GM18867 (cell line): Measurements from ENCODE around the gene ZNF766.
"Not testable (repeated sequence)": the region's sequence is repeated elsewhere in the genome, so short reads cannot be mapped to it uniquely, and the experiment has no call there.

ENCODE experiments used
- ATAC-seq: cut with Tn5 transposase; IDR thresholded peaks from one replicate; pipeline ENCODE4 v1.9.1; 2021; ENCODE audit warnings: mild to moderate bottlenecking, moderate library complexity; ENCODE audit not compliant: unreplicated experiment

The ZNF766 gene

GRCh38 chr19:52274191-52274590, 4.8 kb downstream of the ZNF766 start:
- no peak for ATAC-seq

DNA sequence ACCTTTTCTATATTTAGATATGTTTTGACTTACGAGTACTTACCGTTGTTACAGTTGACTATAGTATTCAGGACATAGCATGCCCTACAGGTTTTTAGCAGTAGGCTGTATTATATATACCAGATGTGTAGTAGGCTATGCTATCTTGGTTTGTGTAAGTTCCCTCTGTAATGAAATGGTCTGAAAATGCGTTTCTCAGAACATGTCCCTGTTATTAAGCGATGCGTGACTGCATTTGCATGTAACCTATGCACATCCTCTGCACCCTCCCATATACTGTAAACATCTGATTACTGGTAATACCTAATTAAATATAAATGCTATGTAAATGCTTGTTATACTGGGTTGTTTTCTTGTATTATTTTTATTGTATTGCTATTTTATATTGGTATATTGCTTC, 6.6 kb downstream of the ZNF766 start:
- ATAC-seq, result no peak

DNA sequence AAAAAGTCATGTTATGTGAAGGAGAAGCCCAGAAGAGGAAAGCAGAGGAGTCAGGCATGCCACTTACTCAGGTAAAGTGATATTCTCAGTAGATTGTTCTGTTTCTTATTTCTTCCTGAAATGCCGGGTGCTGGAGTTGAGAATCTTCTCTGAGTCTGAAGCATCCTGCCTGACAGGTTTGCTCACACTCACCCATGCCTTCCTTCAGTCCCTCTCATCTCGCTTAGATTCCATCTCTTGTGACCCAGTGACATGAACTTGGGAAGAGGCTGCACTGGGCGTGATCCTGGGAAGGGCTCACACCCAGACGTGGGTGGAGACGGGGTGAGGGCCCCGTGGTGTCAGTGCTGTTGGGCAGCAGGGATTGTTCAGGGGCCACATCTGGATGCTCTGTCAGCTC, 8.1 kb downstream of the ZNF766 start:
- ATAC-seq, result no peak

- no peak for ATAC-seq
Measured at GRCh38 chr19:52286256-52286655, 16.9 kb downstream of the ZNF766 start.

GRCh38 chr19:52291781-52292180, 22.4 kb downstream of the ZNF766 start:
- ATAC-seq, result no peak

DNA sequence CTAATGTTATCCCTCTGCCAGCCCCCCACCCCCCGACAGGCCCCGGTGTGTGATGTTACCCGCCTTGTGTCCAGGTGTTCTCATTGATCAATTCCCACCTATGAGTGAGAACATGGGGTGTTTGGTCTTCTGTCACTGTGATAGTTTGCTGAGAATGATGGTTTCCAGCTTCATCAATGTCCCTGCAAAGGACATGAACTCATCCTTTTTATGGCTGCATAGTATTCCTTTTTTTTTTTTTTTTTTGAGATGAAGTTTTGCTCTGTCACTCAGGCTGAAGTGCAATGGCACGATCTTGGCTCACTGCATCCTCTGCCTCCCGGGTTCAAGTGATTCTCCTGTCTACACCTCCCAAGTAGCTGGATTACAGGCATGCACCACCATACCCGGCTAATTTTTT, 23.6 kb downstream of the ZNF766 start:
- ATAC-seq, result not testable (repeated sequence)

DNA sequence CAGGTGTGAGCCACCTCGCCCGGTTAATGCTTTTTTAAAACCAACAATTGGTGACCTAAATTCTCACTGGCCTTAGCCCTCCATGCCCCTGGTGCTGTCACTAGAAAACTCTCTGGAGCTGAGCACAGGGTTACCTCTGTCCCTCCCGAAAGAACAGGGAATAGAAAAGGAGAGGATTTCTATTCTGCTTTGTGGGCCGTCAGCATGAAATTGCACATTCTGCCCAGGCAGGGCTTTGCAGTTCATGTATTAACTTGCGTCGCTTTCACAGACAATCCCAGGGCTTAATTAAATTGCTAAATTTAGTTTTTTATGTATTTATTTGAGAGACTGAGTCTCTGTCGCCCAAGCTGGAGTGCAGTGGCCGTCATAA, 27.0 kb downstream of the ZNF766 start:
- ATAC-seq, result peak; percentile 22

- peak; percentile 67 for ATAC-seq
Measured at GRCh38 chr19:52296773-52297600, 27.6 kb downstream of the ZNF766 start, which contains the start of gene ZNF480. TSS of gene ZNF480 (plus strand) at chr19:52297169. CDS start at chr19:52300413, 3,244 bp downstream.

DNA sequence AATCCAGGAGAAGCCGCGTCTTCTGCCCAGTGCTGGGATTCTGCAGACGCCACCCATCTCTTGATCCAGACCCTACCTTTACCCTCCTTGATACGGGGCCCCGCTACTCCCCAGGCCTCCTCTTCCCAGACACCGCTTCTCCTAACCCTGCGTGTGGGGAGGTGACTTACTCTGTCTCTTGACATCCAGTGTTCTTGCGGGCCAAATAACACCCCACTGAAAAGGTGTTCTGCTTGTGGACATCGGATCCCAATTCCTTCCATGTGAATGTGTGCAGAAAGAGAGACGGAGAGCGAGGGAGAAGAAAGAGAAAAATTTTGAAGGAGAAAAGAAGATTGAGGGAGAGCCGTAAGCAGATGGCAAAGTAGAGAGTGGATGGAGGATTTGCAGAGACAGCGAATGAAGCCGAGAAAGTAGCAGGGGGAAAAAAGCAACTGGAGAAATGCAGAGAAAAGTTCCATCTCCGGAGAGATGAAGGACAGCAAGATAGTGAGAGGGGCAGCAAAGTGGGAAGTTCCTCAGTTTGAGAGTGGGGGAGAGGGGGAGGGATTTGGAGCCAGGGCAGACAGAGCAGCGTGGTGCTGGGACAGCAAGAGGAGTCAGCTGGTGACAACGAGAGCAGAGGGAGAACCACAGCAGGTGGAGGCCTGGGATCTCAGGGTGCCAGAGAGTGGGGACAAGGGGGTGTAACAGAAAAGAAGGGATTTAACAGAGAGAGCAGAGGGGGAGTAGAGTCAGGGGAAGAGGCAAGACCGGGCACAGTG, 28.4 kb downstream of the ZNF766 start:
- no peak for ATAC-seq

DNA sequence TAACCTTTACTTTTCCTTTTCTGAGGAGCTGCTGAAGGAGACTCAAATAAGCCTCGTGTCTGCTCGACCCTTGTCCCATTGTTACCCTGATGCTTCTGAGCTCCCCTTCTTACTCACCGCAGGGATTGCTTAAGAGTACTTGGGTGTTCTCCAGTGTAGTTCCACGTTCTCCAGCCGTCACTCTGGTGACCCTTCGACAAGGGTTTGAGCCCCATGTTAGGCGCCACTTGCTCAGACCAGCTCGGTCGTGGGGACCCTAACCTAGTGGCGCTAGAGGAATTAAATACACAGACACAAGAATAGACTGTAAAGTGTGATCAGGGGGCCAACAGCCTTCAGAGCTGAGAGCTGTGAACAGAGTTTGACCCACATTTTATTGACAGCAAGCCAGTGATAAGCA, 37.9 kb downstream of the ZNF766 start:
- ATAC-seq, result no peak

- no peak for ATAC-seq
Measured at GRCh38 chr19:52322429-52322828, 53.0 kb downstream of the ZNF766 start.

DNA sequence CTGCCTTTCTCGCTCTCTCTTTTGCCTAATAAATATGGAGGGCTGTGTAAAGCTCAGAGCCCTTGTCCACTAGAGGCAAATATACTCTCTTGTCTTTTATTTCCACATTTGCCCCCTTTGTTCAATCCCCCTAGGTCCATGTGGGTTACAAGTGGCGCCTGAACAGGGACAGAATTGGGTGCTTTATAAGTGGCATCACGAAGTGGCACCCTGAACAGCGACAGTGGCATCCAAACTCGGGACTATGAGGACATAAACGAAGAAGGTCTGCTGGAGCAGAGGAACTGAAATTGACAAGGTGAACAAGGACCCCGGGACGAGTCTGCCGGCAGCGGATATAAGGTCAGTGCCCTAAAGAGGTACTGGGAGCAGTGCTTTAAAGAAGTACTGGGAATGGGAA, 62.4 kb downstream of the ZNF766 start:
- ATAC-seq, result no peak

DNA sequence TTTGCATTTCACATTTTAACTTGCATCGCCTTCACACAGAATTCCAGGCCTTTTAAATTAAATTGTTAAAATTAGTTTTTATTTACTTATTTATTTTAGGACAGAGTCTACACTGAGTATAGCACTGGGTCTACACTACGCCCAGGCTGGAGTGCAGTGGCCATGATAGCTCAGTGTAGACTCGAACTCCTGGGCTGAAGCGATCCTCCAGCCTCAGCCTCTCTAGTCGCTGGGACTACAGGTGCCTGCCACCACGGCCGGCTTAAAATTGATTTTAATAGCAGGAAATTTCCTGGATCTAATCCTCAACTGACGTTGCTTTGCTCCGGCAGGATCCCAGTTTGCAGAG, 66.4 kb downstream of the ZNF766 start:
- ATAC-seq, result no peak

DNA sequence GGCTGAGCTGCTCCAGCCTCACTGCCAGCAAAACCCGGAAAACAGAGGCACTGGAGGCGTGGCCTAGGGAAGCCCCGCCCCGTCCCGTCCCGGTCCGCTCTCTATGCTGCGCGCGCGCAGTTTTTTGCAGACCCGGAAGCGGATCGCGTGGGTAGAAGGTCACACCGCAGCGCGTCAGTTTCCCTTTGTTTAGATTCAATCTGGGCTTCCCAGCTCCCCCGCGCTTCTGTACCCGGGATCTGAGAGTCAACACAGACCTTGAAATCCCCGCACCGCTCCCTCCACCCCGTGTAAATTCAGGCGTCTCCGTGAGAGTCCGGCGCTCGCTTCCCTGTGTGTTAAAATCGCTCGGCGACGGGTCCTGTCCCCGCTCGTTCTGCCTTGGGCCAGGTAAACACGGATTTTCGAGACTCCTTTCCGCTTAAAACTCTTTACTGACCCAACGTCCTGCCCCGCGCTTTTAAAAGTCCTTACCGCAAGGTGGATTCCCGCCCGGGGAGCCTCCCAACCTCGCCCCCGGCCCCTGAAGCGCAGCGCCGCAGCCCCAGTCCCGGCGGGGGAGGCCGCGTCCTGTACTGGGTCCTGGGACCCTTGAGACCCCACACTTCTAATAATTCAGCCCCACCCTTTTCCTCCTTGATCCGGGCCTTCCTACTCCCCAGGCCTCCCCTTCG, 66.9 kb downstream of the ZNF766 start, which contains the start of gene ZNF610:
TSS of gene ZNF610 (plus strand) at position 127 of the 674 bp plus-strand sequence. CDS start 12,930 bp downstream, outside the sequence.
- ATAC-seq, result no peak

DNA sequence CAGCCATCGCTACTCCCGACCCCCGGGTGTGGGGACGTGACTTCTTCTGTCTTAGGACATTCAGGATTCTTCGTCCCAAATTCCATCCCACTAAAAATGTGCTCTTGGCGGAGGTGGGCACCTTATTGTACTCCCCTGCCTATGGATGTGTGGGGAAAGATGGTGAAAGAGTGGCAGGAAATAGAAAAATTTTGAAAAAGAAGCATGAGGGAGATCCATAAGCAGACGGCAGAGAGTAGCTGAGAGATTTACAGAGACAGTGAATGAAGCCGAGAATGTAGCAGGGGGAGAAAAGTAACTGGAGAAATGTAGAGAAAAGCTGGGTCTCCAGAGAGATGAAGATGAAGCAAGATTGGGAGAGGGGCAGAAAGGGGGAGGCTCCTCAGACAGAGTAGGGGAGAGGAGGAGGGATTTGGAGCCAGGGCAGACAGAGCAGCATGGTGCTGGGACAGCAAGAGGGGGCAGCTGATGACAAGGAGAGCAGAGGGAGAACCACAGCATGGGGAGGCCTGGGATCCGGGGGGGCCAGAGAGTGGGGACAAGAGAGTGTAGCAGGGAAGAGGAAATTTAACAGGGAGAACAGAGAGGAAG, 67.5 kb downstream of the ZNF766 start:
- ATAC-seq, result no peak

DNA sequence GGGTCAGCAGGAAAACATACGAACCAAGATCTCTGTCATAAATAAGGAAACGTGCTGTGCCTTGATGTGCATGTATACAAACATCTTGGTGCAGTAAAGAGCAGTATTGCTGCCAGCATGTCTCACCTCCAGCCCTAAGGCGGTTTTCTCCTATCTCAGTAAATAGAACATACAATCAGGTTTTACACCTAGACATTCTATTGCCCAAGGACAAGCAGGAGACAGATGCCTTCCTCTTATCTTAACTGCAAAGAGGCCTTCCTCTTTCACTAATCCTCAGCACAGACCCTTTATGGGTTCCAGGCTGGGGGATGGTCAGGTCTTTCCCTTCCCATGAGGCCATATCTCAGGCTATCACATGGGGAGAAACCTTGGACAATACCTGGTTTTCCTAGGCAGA, 69.6 kb downstream of the ZNF766 start:
- not testable (repeated sequence) for ATAC-seq

- no peak for ATAC-seq
Measured at GRCh38 chr19:52343548-52343947, 74.2 kb downstream of the ZNF766 start.

- no peak for ATAC-seq
Measured at GRCh38 chr19:52345162-52345561, 75.8 kb downstream of the ZNF766 start.
